Nephron progenitor cell (in vitro differentiated cells): ENCODE data around the gene PACS2.
A peak's percentile ranks its signal among the peaks of the same experiment; 100 is the strongest.

Experiments used
- DNase-seq: peaks from one replicate; pipeline ENCODE4 v3.0.0; 2021
- H3K27ac Mint-ChIP-seq: 2 replicates; pipeline ENCODE4 v1.8.0; 2021; ENCODE audit warnings: mild to moderate bottlenecking, moderate library complexity, mixed read lengths
- H3K27me3 Mint-ChIP-seq: 2 replicates; pipeline ENCODE4 v1.8.0; 2021; ENCODE audit warnings: mild to moderate bottlenecking, low read depth, mixed read lengths; ENCODE audit not compliant: poor library complexity
- H3K36me3 Mint-ChIP-seq: 2 replicates; pipeline ENCODE4 v1.8.0; 2021; ENCODE audit warnings: low read depth, mixed read lengths
- H3K4me1 Mint-ChIP-seq: 2 replicates; pipeline ENCODE4 v1.8.0; 2021; ENCODE audit warnings: mixed read lengths
- H3K4me3 Mint-ChIP-seq: 2 replicates; pipeline ENCODE4 v1.8.0; 2021; ENCODE audit warnings: mild to moderate bottlenecking, moderate library complexity, mixed read lengths
- H3K9me3 Mint-ChIP-seq: 2 replicates; pipeline ENCODE4 v1.8.0; 2021; ENCODE audit warnings: mild to moderate bottlenecking, moderate library complexity, mixed read lengths
- CTCF ChIP-seq: fragments of 200-600 bp; sonication (generic); IDR thresholded peaks from 2 replicates; pipeline ENCODE4 v1.5.0; 2021; ENCODE audit warnings: antibody characterized with exemption

Gene PACS2

DNA sequence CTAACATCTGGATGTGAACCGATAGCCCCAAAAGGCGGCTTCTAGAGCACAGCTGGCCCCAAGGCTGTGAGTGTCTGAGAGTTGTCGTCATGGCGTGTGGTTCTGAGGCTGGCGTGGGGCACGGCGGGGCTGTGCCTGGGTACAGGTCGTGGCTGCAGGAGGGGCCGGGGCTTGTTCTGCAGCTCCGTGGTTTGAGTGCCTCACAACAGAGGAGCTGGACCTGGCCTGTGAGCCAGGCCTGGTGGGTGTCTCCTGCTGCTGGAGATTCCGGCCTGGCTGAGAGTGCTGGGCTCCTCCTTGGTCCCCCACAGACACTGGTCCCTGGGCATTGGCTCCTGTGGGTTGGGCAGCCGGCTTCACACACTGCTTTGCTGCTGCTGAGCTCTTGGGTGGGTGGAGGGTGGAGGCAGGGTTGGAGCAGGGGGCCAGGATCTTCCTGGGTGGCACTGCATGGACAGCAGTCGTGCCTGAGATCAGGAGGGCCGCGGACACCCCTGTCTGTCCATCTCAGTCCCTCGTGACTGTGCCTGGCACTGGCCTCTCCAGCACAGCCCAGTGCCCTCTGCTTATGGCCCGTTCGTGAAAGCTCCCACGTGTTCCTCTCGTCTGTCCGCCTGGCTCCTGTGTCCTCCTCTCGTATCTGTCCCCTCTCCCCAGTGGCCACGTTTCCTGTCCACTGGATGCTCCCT, 52.0 kb downstream of the PACS2 start:
- Mint-ChIP-seq H3K9me3 (peaks cover 11% of the 10 kb centered on the region), H3K27ac (peak overlapping the region; percentile 13), H3K36me3 (peaks cover 27% of the 10 kb centered on the region), H3K4me3 (no peak overlapping the region), H3K4me1 (peaks cover 9% of the 10 kb centered on the region), H3K27me3 (peaks cover 3% of the 10 kb centered on the region)
- no peak for TF ChIP-seq CTCF
- no peak for DNase-seq

DNA sequence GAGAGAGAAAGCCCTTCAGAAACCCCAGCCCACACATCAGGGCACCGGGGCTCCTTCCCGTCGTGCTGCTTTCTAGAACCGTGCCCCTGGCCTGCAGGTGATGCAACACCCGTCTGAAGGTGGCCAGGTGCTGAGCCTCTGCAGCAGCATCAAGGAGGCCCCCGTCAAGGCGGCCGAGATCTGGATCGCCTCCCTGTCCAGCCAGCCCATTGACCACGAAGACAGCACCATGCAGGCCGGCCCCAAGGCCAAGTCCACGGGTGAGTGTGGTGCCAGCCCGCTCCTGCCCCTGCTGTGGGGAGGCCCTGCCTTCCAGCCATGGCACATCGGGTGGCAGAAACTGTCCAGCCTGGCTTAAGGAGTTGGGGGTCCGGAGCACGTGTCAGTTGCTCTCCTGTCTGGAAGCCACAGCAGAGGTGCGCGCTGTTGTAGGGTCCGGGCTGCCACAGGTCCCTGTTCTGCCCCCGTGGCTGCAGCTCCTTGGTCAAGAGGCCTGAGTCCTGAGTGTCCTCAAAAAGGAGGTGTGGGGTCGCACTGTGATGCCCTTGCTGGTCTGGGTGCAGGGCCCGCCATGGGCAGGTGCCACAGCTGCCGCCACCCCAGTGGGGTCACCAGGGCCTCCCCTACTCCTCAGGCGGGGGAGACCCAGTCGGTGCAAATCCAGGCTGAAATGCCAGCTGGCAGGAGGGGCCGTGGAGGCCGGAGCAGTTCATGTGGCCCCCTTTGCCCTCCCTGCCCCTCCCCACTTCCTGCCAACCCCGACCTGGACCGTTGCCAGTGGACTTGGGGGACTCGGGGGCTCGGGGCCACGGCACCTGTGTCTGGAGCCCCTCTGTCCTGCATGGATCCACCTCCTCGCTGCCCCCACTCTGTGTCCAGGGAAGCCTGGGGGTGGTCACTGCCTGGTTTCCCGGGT, 52.8 kb downstream of the PACS2 start:
- no peak for DNase-seq
- Mint-ChIP-seq H3K27me3 (peaks cover 3% of the 10 kb centered on the region), H3K27ac (peak overlapping the region; percentile 13), H3K9me3 (peaks cover 7% of the 10 kb centered on the region), H3K4me1 (peaks cover 9% of the 10 kb centered on the region), H3K36me3 (peaks cover 28% of the 10 kb centered on the region), H3K4me3 (no peak overlapping the region)
- TF ChIP-seq CTCF, result no peak

GRCh38 chr14:105368032-105368417, 53.5 kb downstream of the PACS2 start:
- Mint-ChIP-seq H3K4me3 (no peak overlapping the region), H3K27me3 (peaks cover 3% of the 10 kb centered on the region), H3K9me3 (peaks cover 8% of the 10 kb centered on the region), H3K27ac (no peak overlapping the region), H3K36me3 (peaks cover 26% of the 10 kb centered on the region), H3K4me1 (peaks cover 9% of the 10 kb centered on the region)
- DNase-seq, result no peak
- no peak for TF ChIP-seq CTCF

DNA sequence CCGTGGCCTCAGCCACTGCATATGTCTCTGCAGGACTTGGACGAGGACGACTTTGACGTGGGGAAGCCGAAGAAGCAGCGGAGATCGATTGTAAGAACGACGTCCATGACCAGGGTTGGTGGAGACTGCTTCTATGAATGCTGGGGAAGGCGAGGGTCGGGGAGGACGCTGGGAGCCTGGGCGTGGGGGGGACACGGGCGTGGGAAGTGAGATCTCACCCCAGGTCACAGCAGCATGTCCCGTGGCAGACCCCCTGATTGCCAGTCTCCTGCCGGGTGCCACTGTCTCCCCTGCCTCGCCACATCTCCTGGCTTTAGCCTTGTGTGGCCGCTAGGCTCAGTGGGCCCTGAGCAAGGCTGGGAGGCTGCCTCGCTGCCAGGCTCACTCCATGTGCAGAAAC, 53.9 kb downstream of the PACS2 start:
- H3K4me3 Mint-ChIP-seq, result no peak overlapping the region
- peaks cover 8% of the 10 kb centered on the region for H3K9me3 Mint-ChIP-seq
- H3K4me1 Mint-ChIP-seq, result peaks cover 6% of the 10 kb centered on the region
- DNase-seq, result no peak
- TF ChIP-seq CTCF, result no peak
- peaks cover 5% of the 10 kb centered on the region for H3K27me3 Mint-ChIP-seq
- H3K36me3 Mint-ChIP-seq, result peaks cover 26% of the 10 kb centered on the region
- no peak overlapping the region for H3K27ac Mint-ChIP-seq

DNA sequence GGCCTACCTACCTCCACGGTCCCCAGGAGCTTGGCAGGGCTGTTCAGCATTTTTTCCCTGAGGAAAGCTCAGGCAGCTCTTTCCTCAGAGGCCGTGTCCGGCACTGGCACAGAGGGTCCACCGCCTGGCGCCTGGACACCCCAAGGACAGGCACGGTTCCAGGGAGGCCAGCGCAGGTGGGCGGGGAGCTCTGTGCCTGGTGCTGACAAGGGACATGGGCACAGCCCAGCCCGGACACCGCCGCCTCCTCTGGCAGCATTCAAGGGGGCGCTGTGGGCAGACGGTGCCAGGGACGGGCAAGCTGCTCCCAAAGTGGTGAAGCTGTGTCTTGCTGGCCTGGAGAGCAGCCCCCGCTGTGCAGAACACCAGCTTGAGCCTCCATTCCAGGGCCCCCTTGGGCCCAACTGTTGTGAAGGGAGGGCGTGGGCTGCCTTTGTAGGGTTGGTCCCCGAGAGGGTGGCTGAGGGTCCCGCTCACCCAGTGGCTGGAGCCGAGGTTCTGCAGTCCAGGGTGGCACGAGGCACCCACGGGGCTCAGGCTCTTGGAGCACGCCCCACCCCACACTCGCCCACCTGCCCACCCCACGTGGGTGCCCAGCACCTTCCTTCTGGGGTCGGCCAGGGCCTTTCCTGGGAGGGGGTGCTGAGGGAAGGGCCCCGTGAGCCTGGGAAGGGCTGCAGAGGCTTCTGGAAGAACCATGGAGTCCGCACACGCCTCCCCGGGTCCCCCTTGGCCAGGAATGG, 54.5 kb downstream of the PACS2 start:
- Mint-ChIP-seq H3K4me1 (no peaks in the 10 kb centered on the region), H3K27ac (no peak overlapping the region), H3K27me3 (peaks cover 4% of the 10 kb centered on the region), H3K36me3 (peaks cover 24% of the 10 kb centered on the region), H3K9me3 (peaks cover 12% of the 10 kb centered on the region), H3K4me3 (no peak overlapping the region)
- no peak for TF ChIP-seq CTCF
- no peak for DNase-seq
